Uterus (tissue), 4 donors: ENCODE data around the gene SH3PXD2A. TPM values are rescaled to one million over a fixed set of nuclear protein-coding genes. Genes with fewer than 3 reads are reported as not detected.
A peak's percentile ranks its signal among the peaks of the same experiment; 100 is the strongest.
"Not testable (repeated sequence)": the region's sequence is repeated elsewhere in the genome, so short reads cannot be mapped to it uniquely, and the experiment has no call there.

Experiments
- DNase-seq, 2 donors: peaks; one replicate each; pipeline ENCODE4 v3.0.0-alpha.2; 2019 to 2020
- H3K27ac ChIP-seq, 2 donors: fragments of 200-600 bp; sonication (generic); 1 replicate in 1 of 2; 2 replicates in 1 of 2; pipeline ENCODE4 v1.5.1; 2016 to 2018
- H3K27me3 ChIP-seq, 2 donors: fragments of 200-600 bp; sonication (generic); one replicate each; pipeline ENCODE4 v1.5.1; 2018 to 2019; ENCODE audit warnings: control low read depth in 1 of 2
- H3K36me3 ChIP-seq, 2 donors: fragments of 200-600 bp; sonication (generic); one replicate each; pipeline ENCODE4 v1.5.1; 2019; ENCODE audit warnings: control low read depth in 1 of 2
- H3K4me1 ChIP-seq, 2 donors: fragments of 200-600 bp; sonication (generic); one replicate each; pipeline ENCODE4 v1.5.1; 2018 to 2019; ENCODE audit warnings: control low read depth in 1 of 2
- H3K4me3 ChIP-seq, 2 donors: fragments of 200-600 bp; sonication (generic); 1 replicate in 1 of 2; 2 replicates in 1 of 2; pipeline ENCODE4 v1.5.1; 2018 to 2019; ENCODE audit warnings: mild to moderate bottlenecking in 1 of 2
- H3K9me3 ChIP-seq, 2 donors: fragments of 200-600 bp; sonication (generic); one replicate each; pipeline ENCODE4 v1.5.1; 2019; ENCODE audit warnings: control low read depth in 1 of 2
- CTCF ChIP-seq, 4 experiments: fragments of 200-600 bp in 2 of 4; fragments of 450-650 bp in 2 of 4; sonication (generic) in 2 of 4; IDR thresholded peaks; one replicate each; pipeline ENCODE4 v1.5.1; 2016 to 2019; ENCODE audit warnings: antibody characterized with exemption in 4 of 4, mild to moderate bottlenecking in 2 of 4, moderate library complexity in 1 of 4
- POLR2A ChIP-seq, 2 donors: fragments of 450-650 bp; IDR thresholded peaks; one replicate each; pipeline ENCODE4 v1.6.1; 2016; ENCODE audit warnings: antibody characterized with exemption in 2 of 2, mild to moderate bottlenecking in 1 of 2, moderate library complexity in 1 of 2
- intact Hi-C: fragments of 100-400 bp; cut with DNase I; formaldehyde crosslinking; loops from one replicate; pipeline ENCODE4 v1.15.1; 2023; ENCODE audit warnings: low total_unique reads
- total RNA-seq, 4 donors: library from RNA; depleted of rRNA in 3 of 4; stranded (reverse); fragments of >200 nt in 3 of 4; gene quantifications; one replicate each; pipeline versions ENCODE4 v1.1.0 to v1.2.4, GENCODE V29; 2014 to 2023
- donor health status: DM: yes; HTN: yes; CAD: no.

The SH3PXD2A gene
- total RNA-seq, 4 donors from 2014 or later: 12.6 to 117 (median 46.6) TPM

- peak overlapping the region; percentile 28 to 44 for H3K27ac ChIP-seq
- intact Hi-C loops: no loop called here
- no peak overlapping the region for H3K4me3 ChIP-seq
- H3K36me3 ChIP-seq: no peaks in the 10 kb centered on the region
- H3K4me1 ChIP-seq: peaks cover 0 to 4% of the 10 kb centered on the region in 2 donors
- H3K27me3 ChIP-seq: no peaks in the 10 kb centered on the region
- TF ChIP-seq POLR2A (IDR thresholded peaks at IDR 0.05) (no peak), CTCF (IDR thresholded peaks at IDR 0.05) (no peak)
- no peak for DNase-seq
- H3K9me3 ChIP-seq: no peaks in the 10 kb centered on the region
Observed at GRCh38 chr10:103849212-103849877, 6.0 kb downstream of the SH3PXD2A start.

GRCh38 chr10:103847909-103848468 is 7.4 kb downstream of the SH3PXD2A start:
- H3K27ac ChIP-seq: no peak overlapping the region
- TF ChIP-seq POLR2A (IDR thresholded peaks at IDR 0.05) (no peak), CTCF (IDR thresholded peaks at IDR 0.05) (no peak)
- H3K36me3 ChIP-seq: no peaks in the 10 kb centered on the region
- DNase-seq: no peak
- H3K4me1 ChIP-seq: peaks cover 0 to 13% of the 10 kb centered on the region in 2 donors
- intact Hi-C loops: no loop called here
- H3K4me3 ChIP-seq: no peak overlapping the region
- no peaks in the 10 kb centered on the region for H3K27me3 ChIP-seq
- no peaks in the 10 kb centered on the region for H3K9me3 ChIP-seq

- no peaks in the 10 kb centered on the region for H3K36me3 ChIP-seq
- no peaks in the 10 kb centered on the region for H3K27me3 ChIP-seq
- intact Hi-C loops: no loop called here
- no peak for DNase-seq
- H3K9me3 ChIP-seq: no peaks in the 10 kb centered on the region
- H3K4me1 ChIP-seq: peaks cover 0 to 13% of the 10 kb centered on the region in 2 donors
- H3K4me3 ChIP-seq: no peak overlapping the region
- no peak for TF ChIP-seq POLR2A (IDR thresholded peaks at IDR 0.05)
- TF ChIP-seq CTCF (IDR thresholded peaks at IDR 0.05): no peak
- no peak overlapping the region for H3K27ac ChIP-seq
Observed at GRCh38 chr10:103847346-103847745, 8.0 kb downstream of the SH3PXD2A start.

GRCh38 chr10:103845972-103846371 is 9.4 kb downstream of the SH3PXD2A start:
- Histone ChIP-seq H3K4me3 (no peak overlapping the region), H3K36me3 (no peaks in the 10 kb centered on the region), H3K9me3 (no peaks in the 10 kb centered on the region), H3K4me1 (peaks cover 0 to 13% of the 10 kb centered on the region in 2 donors), H3K27ac (no peak overlapping the region), H3K27me3 (no peaks in the 10 kb centered on the region)
- TF ChIP-seq POLR2A (IDR thresholded peaks at IDR 0.05) (no peak), CTCF (IDR thresholded peaks at IDR 0.05) (no peak)
- DNase-seq: no peak
- intact Hi-C loops: no loop called here

- H3K27me3 ChIP-seq, H3K4me3 ChIP-seq, H3K36me3 ChIP-seq, intact Hi-C loops, H3K9me3 ChIP-seq, DNase-seq, H3K27ac ChIP-seq: not testable (repeated sequence)
- H3K4me1 ChIP-seq: peaks cover 0 to 13% of the 10 kb centered on the region in 2 donors
Observed at GRCh38 chr10:103845346-103845745, 10.0 kb downstream of the SH3PXD2A start.
